ENCODE data around the gene ACTA2.

ACTA2 gene

GRCh38 chr10:88920198-88920597 is 32.4 kb downstream of the ACTA2 start:
- no peak for DNase-seq (ENCODE audit: low read depth)

DNA sequence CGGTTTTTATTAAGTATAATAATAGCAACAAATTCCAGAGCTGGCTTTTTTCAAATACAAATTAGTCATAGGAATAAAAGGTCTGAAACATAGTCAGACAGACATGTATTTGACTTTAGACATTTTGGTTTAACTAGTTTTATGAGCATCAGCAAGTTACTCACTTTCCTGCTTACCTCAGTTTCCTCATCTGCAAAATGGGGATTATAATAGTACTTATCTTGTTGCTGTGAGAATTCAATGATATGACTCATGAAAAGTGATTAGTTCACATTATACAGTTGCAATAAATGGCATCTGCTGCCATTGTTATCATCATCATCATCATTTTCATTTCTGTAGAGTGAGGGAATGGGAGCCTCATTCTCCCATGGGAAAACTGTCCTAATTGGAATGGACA is 33.5 kb downstream of the ACTA2 start:
- no peak for DNase-seq (ENCODE audit: low read depth)

DNA sequence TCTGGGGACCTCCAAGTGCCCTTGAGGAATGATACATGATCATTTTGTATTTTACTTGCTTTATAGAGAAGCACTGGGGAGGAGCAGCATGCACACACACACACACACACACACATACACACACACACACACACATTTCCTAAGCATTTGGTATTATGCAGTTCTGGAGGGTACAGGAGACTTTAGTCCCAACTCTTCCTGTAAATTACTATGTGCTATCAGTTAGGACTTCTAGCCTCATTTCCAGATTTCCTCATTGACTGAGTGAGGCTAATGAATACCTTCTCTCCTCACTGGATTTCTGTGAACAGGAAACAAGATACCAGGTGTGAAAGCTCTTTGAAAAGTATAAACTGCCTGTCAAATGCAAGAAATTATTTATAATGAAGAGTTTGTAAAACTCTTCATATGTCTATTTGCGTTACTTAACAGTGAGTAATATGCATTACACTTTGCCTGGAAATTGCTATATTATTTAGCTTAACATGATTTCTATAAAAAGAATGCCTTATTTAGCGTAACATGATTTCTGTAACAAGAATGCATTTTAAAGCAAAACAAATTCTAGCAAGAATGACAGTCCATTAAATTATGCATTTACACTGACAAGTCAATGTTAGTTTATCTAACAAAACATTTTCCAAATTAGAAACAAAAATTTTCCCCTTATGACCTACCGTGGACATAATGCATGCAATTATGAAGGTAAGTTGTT is 34.2 kb downstream of the ACTA2 start:
- DNase-seq (ENCODE audit: low read depth) = no peak

DNA sequence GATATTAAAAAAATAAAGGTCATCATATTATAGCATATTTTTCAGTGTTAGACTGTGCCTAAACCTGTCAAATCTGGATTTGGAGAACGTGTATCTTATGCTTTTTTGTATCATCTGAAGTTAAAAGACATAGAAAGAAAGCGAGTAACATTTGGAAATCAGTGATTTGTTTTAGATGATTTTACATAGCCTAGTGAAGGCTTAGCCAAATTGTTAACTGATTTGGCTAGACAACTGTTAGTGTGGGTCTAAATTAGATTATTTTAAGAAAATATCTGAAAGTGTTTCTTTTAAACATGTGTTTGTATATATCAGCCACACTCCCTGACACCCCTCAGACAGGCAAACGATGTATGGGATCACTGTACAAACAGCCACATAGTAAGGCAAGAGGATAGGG is 35.6 kb downstream of the ACTA2 start:
- no peak for DNase-seq (ENCODE audit: low read depth)

DNA sequence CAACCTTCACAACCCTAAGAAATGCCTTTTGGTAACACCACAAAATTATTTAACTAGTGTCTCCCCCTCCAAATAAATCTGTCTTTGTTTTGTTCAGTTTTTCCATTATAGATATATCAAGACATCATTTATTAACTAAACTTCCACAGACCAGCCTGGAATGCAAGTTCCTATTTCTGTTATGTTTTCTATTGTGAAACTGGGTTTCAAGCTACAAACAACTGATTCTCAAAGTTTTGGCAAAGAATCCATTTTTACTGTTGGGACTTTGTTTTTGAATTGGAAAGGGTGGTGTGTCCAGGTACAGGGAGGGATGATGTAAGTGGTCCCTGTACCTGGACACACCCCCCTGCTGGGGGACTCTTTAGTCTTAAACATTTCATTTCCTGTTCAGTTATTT is 36.3 kb downstream of the ACTA2 start:
- no peak for DNase-seq (ENCODE audit: low read depth)

GRCh38 chr10:88915781-88916180 is 36.8 kb downstream of the ACTA2 start:
- no peak for DNase-seq (ENCODE audit: low read depth)

GRCh38 chr10:88913788-88914187 is 38.8 kb downstream of the ACTA2 start:
- DNase-seq (ENCODE audit: low read depth) = no peak

- DNase-seq (ENCODE audit: low read depth) = no peak
Observed at GRCh38 chr10:88913127-88913526, 39.4 kb downstream of the ACTA2 start.

- no peak for DNase-seq (ENCODE audit: low read depth)
Observed at GRCh38 chr10:88911851-88912250, 40.7 kb downstream of the ACTA2 start.

DNA sequence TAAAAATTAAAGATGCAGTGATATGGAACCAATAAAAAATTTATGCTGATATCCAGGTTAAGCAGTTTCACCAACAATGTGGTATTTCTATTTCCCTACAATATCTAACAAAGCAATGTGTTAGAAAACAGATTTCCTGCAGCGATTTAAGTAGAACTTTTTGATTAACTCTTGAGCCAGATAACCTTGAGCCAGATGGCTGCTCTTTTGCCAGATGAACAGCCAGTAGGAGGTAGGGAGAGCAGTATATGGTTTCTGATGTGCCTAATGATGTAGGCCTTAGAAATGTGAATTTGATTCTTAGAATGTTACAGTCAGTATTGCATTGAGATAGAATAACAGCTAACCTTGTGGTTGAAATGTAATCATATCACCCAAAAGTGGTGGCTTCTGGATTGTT is 41.5 kb downstream of the ACTA2 start:
- DNase-seq (ENCODE audit: low read depth) = no peak

DNA sequence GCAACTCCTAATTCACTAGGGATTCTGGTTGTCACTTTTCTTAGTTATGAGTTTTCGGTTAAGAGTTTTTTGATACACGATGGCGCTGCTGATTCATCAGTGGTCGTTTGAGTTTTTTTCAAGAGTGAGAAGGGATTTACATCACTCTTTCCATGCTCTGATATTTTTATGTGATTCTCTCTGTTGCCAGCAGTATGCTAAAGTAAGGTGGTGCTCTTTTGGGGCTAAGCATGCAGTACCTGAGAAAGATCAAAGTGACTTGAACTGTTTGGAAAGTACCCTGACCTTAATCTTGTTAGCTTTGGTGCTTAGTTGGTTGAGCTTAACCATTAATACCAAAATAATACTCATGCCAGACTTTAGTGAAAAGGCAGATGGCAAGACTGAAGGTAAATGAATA is 44.4 kb downstream of the ACTA2 start:
- DNase-seq (ENCODE audit: low read depth) = no peak

GRCh38 chr10:88906921-88907320 is 45.7 kb downstream of the ACTA2 start:
- no peak for DNase-seq (ENCODE audit: low read depth)

DNA sequence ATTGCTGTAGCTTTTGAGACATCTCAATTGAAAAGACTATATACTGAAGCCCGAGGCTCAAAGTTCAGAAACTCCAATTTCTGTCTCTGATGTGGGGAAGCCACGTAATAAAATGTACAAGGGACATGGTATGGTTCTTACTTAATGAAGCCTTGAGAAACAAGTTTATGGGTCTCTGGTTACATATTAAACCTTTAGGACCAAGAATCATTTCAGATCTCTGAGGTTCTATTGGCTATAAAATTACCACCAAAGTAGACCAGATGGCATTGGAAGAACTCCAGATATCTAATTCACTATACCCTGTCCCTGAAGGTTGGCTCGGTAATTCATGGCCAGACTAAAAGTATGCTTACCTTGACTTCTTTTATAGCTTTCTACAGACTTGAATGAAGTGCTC is 48.9 kb downstream of the ACTA2 start:
- DNase-seq (ENCODE audit: low read depth) = no peak

DNA sequence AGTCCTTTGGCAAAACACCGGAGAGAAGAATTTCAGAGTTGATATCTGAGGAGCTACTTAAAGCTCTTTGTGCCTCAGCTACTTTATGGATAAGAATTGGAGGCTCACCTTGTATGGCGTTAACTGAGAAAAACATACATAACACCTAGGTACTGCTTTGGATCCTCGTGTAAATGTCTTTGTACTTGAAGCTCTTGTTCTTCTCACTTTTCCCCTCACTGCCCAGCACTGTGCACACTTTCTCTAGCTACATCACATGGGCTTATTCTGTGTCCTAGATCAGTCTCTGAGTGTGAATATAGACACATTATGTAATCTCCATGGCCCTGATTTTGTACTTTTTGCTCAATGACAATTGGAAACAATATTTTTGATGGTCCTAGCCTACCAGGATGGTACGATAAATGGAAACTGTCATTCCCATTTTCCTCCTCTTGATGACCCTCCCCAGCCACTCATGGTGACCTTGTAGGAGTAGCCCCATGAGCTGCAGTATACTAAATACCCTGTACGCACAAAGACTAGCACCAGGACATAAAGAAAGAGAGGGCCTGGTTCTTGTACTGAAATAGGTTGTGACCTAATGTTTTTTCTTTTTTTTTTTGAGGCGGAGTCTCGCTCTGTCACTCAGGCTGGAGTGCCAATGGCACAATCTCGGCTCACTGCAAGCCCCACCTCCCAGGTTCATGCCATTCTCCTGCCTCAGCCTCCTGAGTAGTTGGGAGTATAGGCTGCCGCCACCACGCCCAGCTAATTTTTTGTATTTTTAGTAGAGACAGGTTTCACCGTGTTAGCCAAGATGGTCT is 50.4 kb downstream of the ACTA2 start:
- no peak for DNase-seq (ENCODE audit: low read depth)

DNA sequence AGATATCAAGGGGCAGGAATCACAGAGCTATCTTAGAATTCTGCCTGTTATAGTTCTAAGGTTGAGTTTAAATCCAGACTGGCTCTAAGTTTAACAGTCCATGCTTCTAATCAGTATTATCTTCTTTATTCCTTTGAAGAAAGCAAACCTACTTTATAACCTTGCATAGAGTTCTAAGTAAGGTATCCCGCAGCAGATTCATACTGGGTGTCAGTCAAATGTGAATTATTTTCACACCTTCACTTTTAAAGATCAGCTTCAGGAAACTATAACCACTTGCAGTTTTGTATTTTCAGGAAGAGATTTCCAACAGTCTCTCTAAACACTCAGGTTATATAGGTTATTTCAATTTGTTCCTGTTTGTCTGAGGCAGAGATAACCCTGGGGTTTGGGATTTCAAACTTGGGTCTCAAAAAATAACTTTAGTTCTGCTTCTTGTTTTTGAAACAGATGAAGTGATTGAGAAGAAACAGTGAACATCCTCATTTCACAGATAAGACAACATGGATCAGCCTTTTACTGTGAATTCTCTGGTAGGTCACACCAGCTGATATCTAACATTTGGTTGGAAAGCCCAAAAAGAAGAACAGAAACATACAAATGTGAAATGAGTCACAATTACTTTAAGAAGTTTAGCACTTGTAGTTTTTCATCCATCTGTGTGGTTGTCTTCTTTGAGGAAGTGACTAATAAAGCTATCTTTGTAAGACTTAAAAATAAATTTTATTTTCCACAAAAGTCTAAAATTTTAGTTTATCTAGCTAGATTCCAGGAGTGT is 51.2 kb downstream of the ACTA2 start:
- DNase-seq (ENCODE audit: low read depth) = no peak

DNA sequence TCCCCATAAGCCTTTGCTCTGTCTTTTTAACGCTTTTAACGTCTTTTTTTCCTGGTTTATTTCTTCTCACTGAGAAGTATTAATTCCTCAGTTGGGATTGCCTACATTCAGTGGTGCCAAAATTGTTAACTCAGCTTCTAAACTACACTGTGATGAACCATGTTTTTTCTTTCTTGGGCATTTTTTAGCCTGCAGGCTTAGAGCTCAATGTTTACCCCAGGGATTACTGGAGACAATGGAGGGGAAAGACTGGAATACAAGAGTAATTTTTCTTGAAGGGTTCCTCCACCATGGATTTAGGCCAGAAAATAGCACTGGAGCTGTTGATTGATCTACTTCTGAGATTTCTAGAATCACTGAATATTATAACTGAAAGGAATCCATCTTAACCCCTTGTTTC is 52.7 kb downstream of the ACTA2 start:
- DNase-seq (ENCODE audit: low read depth) = no peak

DNA sequence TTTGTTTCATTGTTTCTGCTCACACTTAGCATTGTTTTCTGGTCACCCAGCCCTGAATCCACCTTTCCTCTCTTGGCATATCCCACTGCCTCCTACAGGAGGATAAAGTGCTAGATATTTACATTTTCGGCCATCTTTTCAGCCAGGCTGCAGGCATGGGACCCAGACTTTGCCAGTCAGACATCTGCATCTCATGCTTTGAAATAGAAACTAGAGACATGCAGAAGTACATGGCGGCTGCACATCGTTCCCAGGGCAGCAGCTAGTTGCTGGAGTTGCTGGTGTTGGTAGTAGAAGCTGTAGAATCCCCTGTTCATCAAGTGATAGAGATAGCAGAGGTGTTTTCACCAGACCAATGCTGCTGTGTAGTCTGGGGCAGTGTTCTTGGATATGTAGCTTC is 53.8 kb downstream of the ACTA2 start:
- no peak for DNase-seq (ENCODE audit: low read depth)

DNA sequence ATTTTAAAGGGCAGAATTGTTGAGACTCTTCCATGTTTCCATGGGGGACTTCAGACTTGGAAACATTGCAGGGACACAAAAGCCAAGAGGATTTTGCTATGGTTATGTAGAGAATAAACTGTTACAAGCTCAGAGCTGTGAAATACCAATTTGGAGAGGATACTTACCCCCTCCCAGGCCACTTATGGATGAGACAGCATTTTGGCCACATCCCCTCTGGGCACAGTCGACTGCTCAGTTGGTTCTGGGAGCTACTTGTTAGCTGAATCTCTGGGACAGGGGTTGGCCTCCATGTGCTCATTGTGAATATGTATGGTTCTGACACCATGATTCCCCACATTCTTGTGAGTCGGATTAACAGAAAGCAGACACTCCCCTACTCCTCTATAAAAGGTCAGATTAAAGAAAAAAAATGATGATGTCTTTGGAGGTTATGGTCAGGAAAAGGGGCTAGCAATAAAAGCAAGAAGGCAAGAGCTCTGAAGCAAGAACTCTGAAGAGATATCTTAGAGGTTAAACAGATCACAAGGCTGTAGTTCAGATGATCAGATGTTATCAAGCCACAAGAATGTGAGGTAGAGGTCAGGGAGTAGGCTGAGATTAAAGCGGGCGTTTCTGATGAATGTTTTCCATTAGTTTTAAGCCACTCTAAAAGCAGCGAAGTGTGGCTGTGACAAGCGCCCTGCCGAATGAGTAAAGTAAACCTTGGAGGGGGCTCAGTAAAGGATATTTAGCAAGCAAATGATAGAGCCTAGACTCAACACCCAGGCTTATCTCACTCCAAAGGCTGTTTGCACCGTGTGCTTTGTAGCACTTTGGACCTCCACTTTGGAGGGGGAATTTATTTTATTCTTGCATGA is 55.3 kb downstream of the ACTA2 start:
- no peak for DNase-seq (ENCODE audit: low read depth)

DNA sequence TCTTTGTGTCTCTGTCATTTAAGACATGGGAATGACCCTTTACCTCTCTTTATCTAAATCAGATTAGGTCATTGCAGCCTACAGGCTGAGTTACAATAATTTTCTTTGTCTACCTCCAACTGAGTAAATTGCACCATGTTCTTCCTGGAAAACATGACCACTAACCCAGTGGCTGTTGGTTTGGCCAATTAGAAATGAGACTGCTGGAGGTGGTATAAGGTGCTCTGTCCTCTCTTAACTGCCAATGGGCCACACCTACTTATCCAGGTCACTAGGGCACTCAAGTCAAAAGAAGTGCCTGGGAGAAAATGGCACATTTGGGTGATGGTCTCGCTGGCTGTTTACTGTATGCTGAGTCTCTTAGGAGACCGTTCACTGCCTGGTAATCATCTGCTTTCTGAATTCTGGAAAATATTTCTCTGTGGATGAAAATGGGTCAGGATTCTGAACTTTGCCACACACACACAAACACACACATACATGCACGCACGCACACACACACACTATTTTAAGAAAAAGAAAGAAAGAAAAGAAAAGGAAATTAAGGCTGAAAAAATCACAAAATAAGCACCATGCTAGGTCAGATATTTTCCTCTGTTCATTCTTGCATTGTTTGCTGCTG is 56.1 kb downstream of the ACTA2 start:
- no peak for DNase-seq (ENCODE audit: low read depth)

DNA sequence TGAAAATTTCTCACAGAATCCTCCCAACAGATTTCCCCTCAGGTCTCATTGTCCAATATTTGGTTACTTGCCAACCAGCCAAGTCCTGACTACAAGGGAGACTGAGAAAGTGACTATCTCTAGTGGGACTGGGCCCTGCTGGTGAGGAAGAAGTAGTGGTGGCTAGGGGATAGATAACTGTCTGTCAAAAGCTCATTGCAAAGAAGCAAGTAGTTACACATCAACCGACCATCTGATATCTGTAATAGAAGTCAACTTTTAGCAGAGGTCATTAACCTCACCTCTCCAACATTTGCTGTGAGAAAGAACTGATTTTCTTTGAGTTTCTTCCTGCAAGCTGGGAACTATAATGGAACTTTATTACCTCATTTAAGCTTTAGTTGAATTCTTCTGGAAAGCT is 57.3 kb downstream of the ACTA2 start:
- no peak for DNase-seq (ENCODE audit: low read depth)

DNA sequence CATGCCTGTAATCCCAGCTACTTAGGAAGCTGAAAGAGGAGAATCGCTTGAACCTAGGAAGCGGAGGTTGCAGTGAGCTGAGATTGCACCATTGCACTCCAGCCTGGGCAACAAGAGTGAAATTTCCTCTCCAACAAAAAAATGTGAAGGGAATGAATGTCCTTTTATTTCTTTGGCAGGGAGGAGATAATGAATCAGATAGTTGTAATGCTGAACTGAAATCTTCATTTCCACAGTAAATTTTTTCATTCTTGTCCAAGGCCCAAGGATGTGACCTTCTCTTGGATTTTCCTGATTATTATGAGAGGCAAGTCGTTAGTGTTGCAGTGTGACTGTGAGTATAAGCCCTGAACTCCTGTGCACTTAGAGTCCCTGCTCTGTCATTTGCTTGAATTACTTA is 59.0 kb downstream of the ACTA2 start:
- DNase-seq (ENCODE audit: low read depth) = no peak
